HG03354 (cell line): Measurements from ENCODE around the gene STK32A.
"Not testable (repeated sequence)": the region's sequence is repeated elsewhere in the genome, so short reads cannot be mapped to it uniquely, and the experiment has no call there.

ENCODE experiments used
- ATAC-seq: cut with Tn5 transposase; IDR thresholded peaks from one replicate; pipeline ENCODE4 v1.9.1; 2021; ENCODE audit warnings: mild to moderate bottlenecking; ENCODE audit not compliant: unreplicated experiment, poor library complexity, severe bottlenecking

Gene STK32A

GRCh38 chr5:147336876-147337275 lies 102.0 kb downstream of the STK32A start:
- ATAC-seq, result no peak

GRCh38 chr5:147339313-147339712 lies 104.5 kb downstream of the STK32A start:
- no peak for ATAC-seq

- no peak for ATAC-seq
Measured at GRCh38 chr5:147340941-147341340, 106.1 kb downstream of the STK32A start.

- ATAC-seq, result no peak
Measured at GRCh38 chr5:147341345-147341744, 106.5 kb downstream of the STK32A start.

GRCh38 chr5:147344861-147345260 lies 110.0 kb downstream of the STK32A start:
- no peak for ATAC-seq

- ATAC-seq, result no peak
Measured at GRCh38 chr5:147346006-147346561, 111.3 kb downstream of the STK32A start.

- no peak for ATAC-seq
Measured at GRCh38 chr5:147348046-147348445, 113.2 kb downstream of the STK32A start.

- no peak for ATAC-seq
Measured at GRCh38 chr5:147348451-147348850, 113.6 kb downstream of the STK32A start.

- no peak for ATAC-seq
Measured at GRCh38 chr5:147349241-147349640, 114.4 kb downstream of the STK32A start.

GRCh38 chr5:147359101-147359500 lies 124.3 kb downstream of the STK32A start:
- no peak for ATAC-seq

GRCh38 chr5:147359581-147359980 lies 124.8 kb downstream of the STK32A start:
- ATAC-seq, result no peak

GRCh38 chr5:147360816-147361215 lies 126.0 kb downstream of the STK32A start:
- ATAC-seq, result no peak

GRCh38 chr5:147361441-147362175 lies 126.8 kb downstream of the STK32A start:
- ATAC-seq, result no peak

- not testable (repeated sequence) for ATAC-seq
Measured at GRCh38 chr5:147367381-147367780, 132.6 kb downstream of the STK32A start.

- no peak for ATAC-seq
Measured at GRCh38 chr5:147369742-147370374, 135.0 kb downstream of the STK32A start.

- no peak for ATAC-seq
Measured at GRCh38 chr5:147371290-147371689, 136.5 kb downstream of the STK32A start.

GRCh38 chr5:147372191-147372590 lies 137.4 kb downstream of the STK32A start:
- no peak for ATAC-seq

GRCh38 chr5:147373328-147373727 lies 138.5 kb downstream of the STK32A start:
- ATAC-seq, result no peak

- no peak for ATAC-seq
Measured at GRCh38 chr5:147375151-147375550, 140.3 kb downstream of the STK32A start.

GRCh38 chr5:147377682-147378081 lies 142.9 kb downstream of the STK32A start:
- no peak for ATAC-seq

GRCh38 chr5:147381555-147381954 lies 146.7 kb downstream of the STK32A start:
- ATAC-seq, result no peak
